ENCODE measurements around the gene SLC44A3. TPM values are rescaled to one million over a fixed set of nuclear protein-coding genes. Genes with fewer than 3 reads are reported as not detected.

SLC44A3 gene
- total RNA-seq, 1 donor from 2014 or later: 0.77 TPM

DNA sequence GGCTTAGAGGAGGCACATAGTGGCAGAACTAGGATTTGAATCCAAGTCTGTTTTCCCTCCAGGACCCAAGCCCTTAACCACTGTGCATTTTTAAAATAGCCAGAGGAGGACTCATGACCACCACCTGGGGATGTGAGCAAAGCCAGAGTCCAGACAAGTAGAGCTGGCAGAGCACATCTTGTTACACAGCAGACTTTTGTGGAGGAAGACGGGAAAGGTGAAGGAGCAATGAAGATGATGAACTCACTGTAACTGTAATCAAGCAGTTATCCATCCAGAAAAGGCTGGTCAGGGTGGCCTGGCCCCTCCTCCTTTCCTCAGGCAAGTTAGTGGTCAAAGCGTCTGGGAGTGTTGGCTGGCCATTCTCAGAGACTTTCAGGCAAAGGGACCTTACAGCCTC lies 50.9 kb downstream of the SLC44A3 start:
- Mint-ChIP-seq H3K9me3 (no peaks in the 10 kb centered on the region), H3K36me3 (ENCODE audit: low read depth) (no peaks in the 10 kb centered on the region), H3K27ac (ENCODE audit: unreplicated experiment) (no peak overlapping the region), H3K27me3 (ENCODE audit: low read depth) (no peaks in the 10 kb centered on the region), H3K4me3 (no peak overlapping the region), H3K4me1 (peaks cover 28% of the 10 kb centered on the region)
- no peak for DNase-seq (ENCODE audit: low read depth, low spot score)
- TF ChIP-seq, protein P1, sequence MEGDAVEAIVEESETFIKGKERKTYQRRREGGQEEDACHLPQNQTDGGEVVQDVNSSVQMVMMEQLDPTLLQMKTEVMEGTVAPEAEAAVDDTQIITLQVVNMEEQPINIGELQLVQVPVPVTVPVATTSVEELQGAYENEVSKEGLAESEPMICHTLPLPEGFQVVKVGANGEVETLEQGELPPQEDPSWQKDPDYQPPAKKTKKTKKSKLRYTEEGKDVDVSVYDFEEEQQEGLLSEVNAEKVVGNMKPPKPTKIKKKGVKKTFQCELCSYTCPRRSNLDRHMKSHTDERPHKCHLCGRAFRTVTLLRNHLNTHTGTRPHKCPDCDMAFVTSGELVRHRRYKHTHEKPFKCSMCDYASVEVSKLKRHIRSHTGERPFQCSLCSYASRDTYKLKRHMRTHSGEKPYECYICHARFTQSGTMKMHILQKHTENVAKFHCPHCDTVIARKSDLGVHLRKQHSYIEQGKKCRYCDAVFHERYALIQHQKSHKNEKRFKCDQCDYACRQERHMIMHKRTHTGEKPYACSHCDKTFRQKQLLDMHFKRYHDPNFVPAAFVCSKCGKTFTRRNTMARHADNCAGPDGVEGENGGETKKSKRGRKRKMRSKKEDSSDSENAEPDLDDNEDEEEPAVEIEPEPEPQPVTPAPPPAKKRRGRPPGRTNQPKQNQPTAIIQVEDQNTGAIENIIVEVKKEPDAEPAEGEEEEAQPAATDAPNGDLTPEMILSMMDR (conservative IDR thresholded peaks at IDR 0.05): no peak

GRCh38 chr1:94872771-94873495 lies 52.8 kb downstream of the SLC44A3 start:
- TF ChIP-seq, protein P1 (conservative IDR thresholded peaks at IDR 0.05): no peak
- H3K4me3 Mint-ChIP-seq: no peak overlapping the region
- H3K36me3 Mint-ChIP-seq (ENCODE audit: low read depth): peaks cover 3% of the 10 kb centered on the region
- H3K9me3 Mint-ChIP-seq: peaks cover 3% of the 10 kb centered on the region
- H3K27ac Mint-ChIP-seq (ENCODE audit: unreplicated experiment): no peak overlapping the region
- peaks cover 14% of the 10 kb centered on the region for H3K4me1 Mint-ChIP-seq
- DNase-seq (ENCODE audit: low read depth, low spot score): no peak
- no peaks in the 10 kb centered on the region for H3K27me3 Mint-ChIP-seq (ENCODE audit: low read depth)

DNA sequence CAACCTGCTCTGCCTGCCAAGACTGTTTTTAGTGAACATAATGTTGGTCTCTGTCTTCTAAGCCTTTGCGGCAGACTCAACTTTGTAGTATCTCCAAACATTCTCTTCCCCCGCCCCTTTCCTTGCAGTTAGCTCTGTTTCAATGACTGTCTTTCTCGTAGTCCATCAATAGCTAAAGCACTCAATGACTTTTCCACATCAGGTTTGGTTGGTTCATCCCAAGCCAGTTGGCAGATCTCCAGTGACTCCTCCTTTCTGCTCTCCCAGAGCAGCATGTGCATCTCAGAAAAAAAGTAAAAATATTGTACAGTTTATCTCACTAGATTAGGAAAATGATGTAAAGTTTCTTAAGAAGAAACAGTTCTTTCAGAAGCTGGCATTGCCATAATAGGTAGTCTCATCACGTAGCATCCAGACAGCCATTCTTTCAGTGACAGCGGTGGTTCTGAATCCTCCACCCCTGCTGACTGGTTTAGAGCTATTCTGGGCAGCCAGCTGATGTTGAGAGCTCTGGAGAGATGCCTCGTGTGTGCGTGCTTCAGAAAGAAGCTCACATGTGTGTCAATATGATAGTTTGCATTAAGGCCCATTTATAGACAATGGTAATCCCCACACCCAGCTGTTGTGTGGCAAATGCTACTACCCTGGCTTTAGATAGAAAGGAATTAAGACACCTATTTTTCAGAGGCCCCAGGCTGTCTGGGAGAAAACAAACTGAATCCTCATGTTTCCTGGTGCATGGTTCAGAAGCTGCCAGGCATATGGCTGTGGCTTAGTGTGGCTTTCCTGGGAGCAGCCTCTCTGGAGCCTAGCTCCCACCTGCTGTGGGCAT lies 53.6 kb downstream of the SLC44A3 start:
- H3K9me3 Mint-ChIP-seq: peaks cover 5% of the 10 kb centered on the region
- H3K4me1 Mint-ChIP-seq: peaks cover 14% of the 10 kb centered on the region
- peaks cover 3% of the 10 kb centered on the region for H3K36me3 Mint-ChIP-seq (ENCODE audit: low read depth)
- no peak for DNase-seq (ENCODE audit: low read depth, low spot score)
- H3K4me3 Mint-ChIP-seq: no peak overlapping the region
- TF ChIP-seq, protein P1 (conservative IDR thresholded peaks at IDR 0.05): no peak
- H3K27me3 Mint-ChIP-seq (ENCODE audit: low read depth): no peaks in the 10 kb centered on the region
- no peak overlapping the region for H3K27ac Mint-ChIP-seq (ENCODE audit: unreplicated experiment)

DNA sequence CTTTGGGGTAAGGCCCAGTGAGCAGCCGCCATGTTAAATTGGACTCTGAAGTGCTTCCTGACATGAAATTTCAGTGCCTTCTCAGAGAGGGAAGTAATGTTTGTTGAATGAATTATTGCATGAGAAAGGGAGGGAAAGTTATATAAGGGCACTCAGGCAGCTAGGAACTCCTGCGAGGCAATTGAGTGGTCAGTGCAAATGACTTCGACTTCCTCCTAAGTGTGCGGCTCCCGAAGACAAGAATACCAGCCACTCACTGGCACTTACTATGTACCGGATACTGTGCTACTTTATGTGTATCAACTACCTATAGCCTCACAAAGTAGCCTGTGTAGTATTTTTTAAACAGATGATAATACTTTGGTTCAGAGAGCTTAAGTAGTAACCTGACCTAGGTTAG lies 54.3 kb downstream of the SLC44A3 start:
- peaks cover 3% of the 10 kb centered on the region for H3K36me3 Mint-ChIP-seq (ENCODE audit: low read depth)
- peaks cover 5% of the 10 kb centered on the region for H3K9me3 Mint-ChIP-seq
- no peaks in the 10 kb centered on the region for H3K27me3 Mint-ChIP-seq (ENCODE audit: low read depth)
- H3K4me1 Mint-ChIP-seq: peaks cover 14% of the 10 kb centered on the region
- no peak overlapping the region for H3K4me3 Mint-ChIP-seq
- TF ChIP-seq, protein P1 (conservative IDR thresholded peaks at IDR 0.05): no peak
- DNase-seq (ENCODE audit: low read depth, low spot score): no peak
- H3K27ac Mint-ChIP-seq (ENCODE audit: unreplicated experiment): no peak overlapping the region

DNA sequence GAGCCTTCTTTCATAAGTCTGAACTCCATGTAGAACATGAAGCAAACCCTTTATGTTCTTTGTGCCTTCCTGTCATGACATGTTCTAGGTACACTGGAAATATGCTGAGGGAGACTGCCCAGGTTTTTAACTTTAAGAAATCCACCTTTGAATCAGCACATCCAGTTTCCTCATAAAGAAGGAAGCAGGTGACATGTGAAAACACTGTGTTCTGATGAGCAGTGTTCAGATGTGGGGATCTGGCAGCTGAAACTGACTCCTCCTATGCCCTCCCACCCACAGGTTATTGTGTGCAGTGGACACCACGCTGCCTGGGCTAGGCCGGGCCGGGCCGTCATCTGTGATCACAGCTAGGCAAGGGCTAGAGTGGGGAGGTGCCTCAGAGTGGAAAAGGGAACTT lies 55.6 kb downstream of the SLC44A3 start:
- no peak overlapping the region for H3K4me3 Mint-ChIP-seq

More for the DNA sequence above, 55.6 kb downstream of the SLC44A3 start:
- no peak for DNase-seq (ENCODE audit: low read depth, low spot score)
- TF ChIP-seq, protein P1 (conservative IDR thresholded peaks at IDR 0.05): no peak
- H3K9me3 Mint-ChIP-seq: peaks cover 5% of the 10 kb centered on the region
- H3K36me3 Mint-ChIP-seq (ENCODE audit: low read depth): peaks cover 3% of the 10 kb centered on the region
- no peaks in the 10 kb centered on the region for H3K27me3 Mint-ChIP-seq (ENCODE audit: low read depth)
- no peak overlapping the region for H3K27ac Mint-ChIP-seq (ENCODE audit: unreplicated experiment)
- peaks cover 14% of the 10 kb centered on the region for H3K4me1 Mint-ChIP-seq
